ENCODE data around the gene FOXP1. TPM values are rescaled to one million over a fixed set of nuclear protein-coding genes. Genes with fewer than 3 reads are reported as not detected.

The FOXP1 gene
- total and polyA plus RNA-seq, 2 donors (not counting 1 experiment from before 2014, with no cell fraction given) = 91.1 to 508 TPM

GRCh38 chr3:71304684-71305083 is 278.8 kb downstream of the FOXP1 start:
- Histone ChIP-seq H3K27ac (ENCODE audit: low read length in 2 of 2) (peak overlapping the region; percentile 70 to 84), H3K27me3 (replicated peaks in 1 of 4; ENCODE audit: control extremely low read depth in 1 of 4, control insufficient read depth in 3 of 4, insufficient read depth in 4 of 4, low read length in 3 of 4) (no peaks in the 10 kb centered on the region), H3K9me3 (ENCODE audit: control extremely low read depth in 1 of 3, control insufficient read depth in 2 of 3, insufficient read depth in 1 of 3, low read length in 2 of 3) (no peaks in the 10 kb centered on the region), H4K20me1 (ENCODE audit: control insufficient read depth, insufficient read depth, low read length, poor library complexity, severe bottlenecking) (peaks cover 7% of the 10 kb centered on the region), H3K79me2 (ENCODE audit: control insufficient read depth, insufficient read depth, low read length) (peaks cover 100% of the 10 kb centered on the region), H2AFZ (ENCODE audit: insufficient read depth, low read depth, low read length, poor library complexity, severe bottlenecking) (no peak overlapping the region), H3K4me2 (replicated peaks; ENCODE audit: low read depth, low read length, poor library complexity, severe bottlenecking) (peak overlapping the region; percentile 73), H3K9ac (ENCODE audit: low read length) (peak overlapping the region; percentile 75), H3K36me3 (replicated peaks in 1 of 2; ENCODE audit: control extremely low read depth in 1 of 2, control insufficient read depth in 1 of 2, extremely low read depth in 1 of 2, insufficient read depth in 2 of 2, low read length in 1 of 2) (peaks cover 0 to 4% of the 10 kb centered on the region in 2 experiments), H3K4me1 (ENCODE audit: control insufficient read depth in 2 of 2, insufficient read depth in 2 of 2, low read length in 2 of 2) (peaks cover 46 to 57% of the 10 kb centered on the region in 2 donors), H3K4me3 (ENCODE audit: control extremely low read depth in 1 of 5, extremely low read depth in 1 of 5, insufficient read depth in 1 of 5, low read depth in 2 of 5, low read length in 4 of 5) (peak overlapping the region; percentile 50 to 85 (median 67))
- H3K27ac Mint-ChIP-seq = peak overlapping the region; percentile 94
- H3K4me1 Mint-ChIP-seq = peaks cover 78% of the 10 kb centered on the region
- WGBS (ENCODE audit: insufficient coverage) = 24% methylated on average over 3 of the region's 3 CpGs
- no peaks in the 10 kb centered on the region for H3K27me3 Mint-ChIP-seq
- ChIA-PET POLR2A (no interaction called here), CTCF (interaction anchor here (0.7 to 2.2 kb wide), 5 partner anchors 53 to 282 kb away, joined by 3 to 7 read pairs (median 3); no protein-coding TSS in a partner anchor)
- ATAC-seq (ENCODE audit: low read depth) = no peak
- H3K9me3 Mint-ChIP-seq (ENCODE audit: insufficient read depth) = no peaks in the 10 kb centered on the region
- intact Hi-C loops (cut with micrococcal nuclease) = loop anchor here (2.0 to 10.0 kb wide), 8 partner anchors 53 to 750 kb away; partner anchors contain the start of gene FOXP1
- H3K4me3 Mint-ChIP-seq = peak overlapping the region; percentile 88
- TF ChIP-seq EZH2 (IDR thresholded peaks at IDR 0.05; ENCODE audit: borderline replicate concordance, insufficient read depth, low read depth, low read length, poor library complexity, severe bottlenecking) (no peak), CTCF (IDR thresholded peaks at IDR 0.05) (peak; percentile 48)
- peak; percentile 43 for DNase-seq

- Histone ChIP-seq H3K27me3 (replicated peaks in 1 of 4; ENCODE audit: control extremely low read depth in 1 of 4, control insufficient read depth in 3 of 4, insufficient read depth in 4 of 4, low read length in 3 of 4) (no peaks in the 10 kb centered on the region), H3K9ac (ENCODE audit: low read length) (peak overlapping the region; percentile 75), H3K4me1 (ENCODE audit: control insufficient read depth in 2 of 2, insufficient read depth in 2 of 2, low read length in 2 of 2) (peaks cover 41 to 55% of the 10 kb centered on the region in 2 donors), H4K20me1 (ENCODE audit: control insufficient read depth, insufficient read depth, low read length, poor library complexity, severe bottlenecking) (peaks cover 7% of the 10 kb centered on the region), H3K4me3 (ENCODE audit: control extremely low read depth in 1 of 5, extremely low read depth in 1 of 5, insufficient read depth in 1 of 5, low read depth in 2 of 5, low read length in 4 of 5) (peak overlapping the region; percentile 50 to 85 (median 67)), H3K9me3 (ENCODE audit: control extremely low read depth in 1 of 3, control insufficient read depth in 2 of 3, insufficient read depth in 1 of 3, low read length in 2 of 3) (no peaks in the 10 kb centered on the region), H3K79me2 (ENCODE audit: control insufficient read depth, insufficient read depth, low read length) (peaks cover 100% of the 10 kb centered on the region), H3K27ac (ENCODE audit: low read length in 2 of 2) (peak overlapping the region; percentile 70 to 84), H3K36me3 (replicated peaks in 1 of 2; ENCODE audit: control extremely low read depth in 1 of 2, control insufficient read depth in 1 of 2, extremely low read depth in 1 of 2, insufficient read depth in 2 of 2, low read length in 1 of 2) (peaks cover 0 to 7% of the 10 kb centered on the region in 2 experiments), H3K4me2 (replicated peaks; ENCODE audit: low read depth, low read length, poor library complexity, severe bottlenecking) (peak overlapping the region; percentile 73), H2AFZ (ENCODE audit: insufficient read depth, low read depth, low read length, poor library complexity, severe bottlenecking) (no peak overlapping the region)
- POLR2A ChIA-PET = no interaction called here
- intact Hi-C loops (cut with micrococcal nuclease) = loop anchor here (2.0 to 10.0 kb wide), 5 partner anchors 209 to 749 kb away; partner anchors contain the start of gene FOXP1
- TF ChIP-seq EZH2 (IDR thresholded peaks at IDR 0.05; ENCODE audit: borderline replicate concordance, insufficient read depth, low read depth, low read length, poor library complexity, severe bottlenecking) (no peak), CTCF (IDR thresholded peaks at IDR 0.05) (no peak)
- ATAC-seq (ENCODE audit: low read depth) = no peak
- Mint-ChIP-seq H3K4me3 (peak overlapping the region; percentile 88), H3K27ac (peak overlapping the region; percentile 60), H3K9me3 (ENCODE audit: insufficient read depth) (no peaks in the 10 kb centered on the region), H3K4me1 (peaks cover 77% of the 10 kb centered on the region), H3K27me3 (no peaks in the 10 kb centered on the region)
- no peak for DNase-seq
- WGBS (ENCODE audit: insufficient coverage) = no CpG with 5 or more reads among the region's 3 CpGs
- CTCF ChIA-PET = interaction anchor here (1.1 to 2.2 kb wide), 3 partner anchors 204 to 283 kb away, joined by 3 to 7 read pairs (median 3); no protein-coding TSS in a partner anchor
Measured at GRCh38 chr3:71304247-71304646, 279.3 kb downstream of the FOXP1 start.

Data from B cell (primary cell).